ENCODE measurements around the gene SEC14L3. TPM values are rescaled to one million over a fixed set of nuclear protein-coding genes. Genes with fewer than 3 reads are reported as not detected.

Gene SEC14L3
- total and polyA plus RNA-seq, 2 of the 4 experiments (the other 2 are of a cell fraction), result not detected

GRCh38 chr22:30491381-30491780 is 19.6 kb upstream of the SEC14L3 start:
- Histone ChIP-seq H3K9me1 (ENCODE audit: insufficient read depth, low read length) (no peaks in the 10 kb centered on the region), H2BK15ac (ENCODE audit: low read depth, low read length) (no peak overlapping the region), H3K18ac (ENCODE audit: low read depth, low read length) (no peak overlapping the region), H3K4me3 (ENCODE audit: insufficient read depth, low read depth, low read length) (no peak overlapping the region), H4K8ac (ENCODE audit: low read depth in 2 of 2, low read length in 2 of 2) (no peak overlapping the region), H3K9me3 (ENCODE audit: control insufficient read depth, insufficient read depth, low read length) (no peaks in the 10 kb centered on the region), H3K9ac (ENCODE audit: low read depth, low read length) (no peak overlapping the region), H3K56ac (ENCODE audit: extremely low read depth, insufficient read depth, low read length) (no peak overlapping the region), H3K4me2 (ENCODE audit: low read depth, low read length) (no peak overlapping the region), H3K79me1 (ENCODE audit: low read depth in 1 of 2, low read length in 2 of 2) (no peaks in the 10 kb centered on the region), H2BK120ac (ENCODE audit: low read depth, low read length) (no peak overlapping the region), H2BK20ac (ENCODE audit: low read depth, low read length) (no peak overlapping the region), H4K20me1 (ENCODE audit: insufficient read depth, low read length) (no peaks in the 10 kb centered on the region), H2BK5ac (ENCODE audit: low read depth, low read length, poor library complexity, severe bottlenecking) (no peak overlapping the region), H3K36me3 (ENCODE audit: control insufficient read depth, insufficient read depth, low read length) (no peaks in the 10 kb centered on the region), H3K27ac (ENCODE audit: insufficient read depth, low read length) (no peak overlapping the region), H3K14ac (replicated peaks; ENCODE audit: low read depth, low read length) (no peak overlapping the region), H4K5ac (ENCODE audit: low read depth, low read length) (no peak overlapping the region), H3K23ac (ENCODE audit: low read depth, low read length) (no peak overlapping the region), H3K4ac (ENCODE audit: low read depth, low read length) (no peak overlapping the region), H3K4me1 (ENCODE audit: control insufficient read depth, insufficient read depth, low read length) (no peaks in the 10 kb centered on the region), H3K27me3 (ENCODE audit: control insufficient read depth, insufficient read depth, low read length) (peaks cover 42% of the 10 kb centered on the region), H2AK9ac (replicated peaks; ENCODE audit: low read depth, low read length, poor library complexity) (no peak overlapping the region), H2AK5ac (ENCODE audit: low read depth, low read length) (no peak overlapping the region), H4K91ac (ENCODE audit: insufficient read depth, low read depth, low read length) (no peak overlapping the region), H2AFZ (replicated peaks; ENCODE audit: low read length, poor library complexity) (no peak overlapping the region)
- POLR2A ChIA-PET (ENCODE audit: unreplicated experiment), result no interaction called here
- CTCF ChIA-PET, result no interaction called here
- intact Hi-C loops (cut with micrococcal nuclease) (no loop called here), in situ Hi-C loops (cut with MboI; ENCODE audit: low sequenced_read_pairs) (no loop called here), dilution Hi-C loops (cut with HindIII; ENCODE audit: low sequenced_read_pairs, unreplicated experiment) (no loop called here)
- 88% methylated on average over 3 of the region's 7 CpGs; no CpG with 5 or more reads in 1 of the 2 experiments for whole genome bisulfite sequencing, 2 experiments (ENCODE audit: extremely low coverage in 2 of 2, insufficient read length in 1 of 2)
- DNase-seq, result no peak
- no peak for ATAC-seq (ENCODE audit: low read depth)
- BruUV-seq (replicated peaks), result no TSS peak
- TF ChIP-seq ELK1 (IDR thresholded peaks at IDR 0.05; ENCODE audit: borderline replicate concordance, low read depth, low read length) (no peak), POLR2A (IDR thresholded peaks at IDR 0.05; ENCODE audit: low read depth, low read length) (no peak), CHD1 (IDR thresholded peaks at IDR 0.05; ENCODE audit: low read depth, low read length) (no peak), CTCF (conservative IDR thresholded peaks at IDR 0.05; ENCODE audit: low read depth, low read length) (no peak), MXI1 (IDR thresholded peaks at IDR 0.05; ENCODE audit: borderline replicate concordance, low read depth, low read length) (no peak), FOS (IDR thresholded peaks at IDR 0.05; ENCODE audit: low read depth, low read length) (no peak), RAD21 (IDR thresholded peaks at IDR 0.05; ENCODE audit: low read length) (no peak), BHLHE40 (IDR thresholded peaks at IDR 0.05; ENCODE audit: low read depth, low read length) (no peak), MAZ (IDR thresholded peaks at IDR 0.05; ENCODE audit: borderline replicate concordance, low read depth, low read length) (no peak), SMC3 (IDR thresholded peaks at IDR 0.05; ENCODE audit: low read depth, low read length) (no peak)
